ENCODE data around the gene CALD1. TPM values are rescaled to one million over a fixed set of nuclear protein-coding genes. Genes with fewer than 3 reads are reported as not detected.

Gene CALD1
- total RNA-seq, 1 experiment from 2014 or later, result 83.9 TPM

DNA sequence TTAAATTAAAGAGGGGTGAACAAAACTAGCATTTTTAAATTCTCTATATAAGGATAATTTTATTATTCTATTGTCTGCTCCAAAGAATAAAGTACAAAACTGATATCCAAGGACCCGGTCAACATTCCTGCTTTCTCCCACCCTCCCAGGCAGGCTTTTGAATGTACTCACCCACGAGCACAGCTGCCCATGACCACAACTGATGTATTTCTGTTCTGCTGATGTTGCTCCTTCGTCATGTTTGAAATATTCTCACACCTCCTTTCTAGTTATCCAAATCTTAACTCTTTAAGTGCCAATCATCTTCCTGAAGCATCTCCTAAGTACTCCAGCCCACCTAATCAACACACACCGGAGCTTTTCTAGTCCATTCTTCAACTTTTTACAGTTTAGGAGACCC, 46.7 kb downstream of the CALD1 start:
- no peak for DNase-seq (ENCODE audit: low spot score)

DNA sequence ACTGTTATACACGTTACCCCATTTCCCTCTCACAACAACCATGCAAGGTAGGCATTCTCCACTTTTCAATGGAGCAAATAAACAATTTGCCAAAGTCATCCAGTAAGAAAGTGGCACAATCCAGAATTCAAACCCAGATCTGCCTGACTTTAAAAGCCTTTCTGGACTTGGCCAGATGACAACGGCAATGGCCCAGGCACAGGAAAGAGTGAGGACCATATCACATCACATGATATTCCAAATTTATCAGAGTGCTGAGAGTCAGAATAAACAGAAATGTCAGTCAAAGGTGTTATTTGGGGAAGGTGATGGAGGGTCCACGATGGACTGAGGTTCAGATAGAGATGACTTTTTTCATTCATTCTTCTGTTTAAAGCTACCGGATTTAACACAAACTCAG, 48.0 kb downstream of the CALD1 start:
- DNase-seq (ENCODE audit: low spot score), result no peak

DNA sequence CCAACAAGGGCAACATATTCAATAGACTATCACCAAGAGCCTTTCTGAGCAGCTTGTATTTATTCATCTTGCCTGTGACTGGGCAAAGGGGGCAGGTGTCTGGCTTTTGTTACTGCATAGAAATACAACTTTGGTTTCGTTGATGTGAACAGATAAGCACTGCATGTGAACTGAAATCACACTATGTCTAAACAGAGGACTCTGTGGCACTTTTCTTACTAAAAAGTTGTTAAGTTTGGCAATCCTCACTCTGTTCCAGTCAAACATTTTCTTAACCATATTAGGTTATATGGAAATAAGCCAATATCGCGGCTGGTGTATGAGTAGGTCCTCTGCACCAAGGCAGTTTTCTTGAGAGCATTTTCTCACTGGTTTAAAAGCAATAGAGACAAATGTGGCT, 48.5 kb downstream of the CALD1 start:
- no peak for DNase-seq (ENCODE audit: low spot score)

DNA sequence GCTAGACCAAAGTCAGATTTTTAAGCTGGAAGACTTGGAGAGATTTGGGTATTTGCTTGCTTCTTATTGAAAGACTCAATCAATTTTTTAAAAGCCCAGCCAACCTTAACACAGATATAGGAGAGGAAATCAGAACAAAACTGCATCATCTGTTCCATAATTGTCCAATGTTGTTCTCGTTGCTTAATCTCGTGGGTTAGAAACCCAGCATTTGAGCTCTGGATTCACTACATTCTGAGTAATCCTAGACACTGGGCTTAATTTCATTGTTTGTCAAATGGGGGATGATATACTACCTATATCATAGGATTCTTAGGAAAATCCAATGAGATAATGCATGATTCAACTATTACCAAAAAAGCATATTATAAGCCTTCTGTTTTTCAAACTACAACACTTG, 48.9 kb downstream of the CALD1 start:
- DNase-seq (ENCODE audit: low spot score), result no peak

DNA sequence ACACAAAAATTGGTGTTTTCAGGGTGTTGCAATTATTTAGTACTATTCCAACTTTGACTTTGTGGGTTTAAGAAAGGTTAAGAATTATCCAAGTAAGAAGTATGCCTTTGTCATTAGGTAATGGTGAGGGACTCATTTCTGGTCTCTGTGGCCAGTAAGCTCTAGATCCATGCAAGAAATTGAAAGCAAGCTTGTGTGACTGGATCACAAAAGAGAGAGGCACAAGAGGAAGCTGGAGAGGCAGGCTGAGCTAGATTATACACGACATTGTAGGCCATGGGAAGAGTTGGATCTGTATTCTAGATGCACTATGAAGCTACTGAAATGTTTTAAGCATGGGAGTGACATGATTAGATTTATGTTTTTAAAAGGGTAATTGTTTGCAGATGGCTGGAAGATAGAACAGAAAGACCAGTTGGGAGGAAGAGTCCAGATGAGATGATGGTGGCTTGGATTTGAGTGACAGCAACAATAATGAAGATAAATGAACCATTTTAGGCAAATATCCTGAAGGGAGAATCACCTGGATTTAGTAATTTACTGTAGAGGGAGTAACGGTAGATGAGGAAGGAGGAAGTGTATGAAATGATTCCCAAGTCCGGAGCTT, 50.0 kb downstream of the CALD1 start:
- no peak for DNase-seq (ENCODE audit: low spot score)

DNA sequence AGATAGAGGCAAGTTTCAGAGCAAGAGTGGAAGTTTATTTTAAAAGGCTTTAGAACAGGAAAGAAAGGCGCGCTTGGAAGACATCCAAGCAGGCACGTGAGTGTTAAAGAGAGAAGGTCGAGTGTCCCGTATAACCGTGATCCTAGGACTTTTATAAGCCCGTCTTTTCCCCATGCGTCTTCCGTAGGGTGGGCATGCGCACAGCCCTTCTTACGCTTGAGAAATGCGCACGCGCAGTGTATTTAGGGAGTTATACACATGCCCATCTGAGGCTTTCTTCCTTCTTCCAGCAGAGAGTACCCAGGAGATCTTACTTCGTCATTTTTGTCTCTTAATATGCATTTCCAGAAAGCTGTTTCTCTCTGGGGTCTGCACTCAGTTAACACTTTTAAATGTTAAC, 52.4 kb downstream of the CALD1 start:
- no peak for DNase-seq (ENCODE audit: low spot score)

DNA sequence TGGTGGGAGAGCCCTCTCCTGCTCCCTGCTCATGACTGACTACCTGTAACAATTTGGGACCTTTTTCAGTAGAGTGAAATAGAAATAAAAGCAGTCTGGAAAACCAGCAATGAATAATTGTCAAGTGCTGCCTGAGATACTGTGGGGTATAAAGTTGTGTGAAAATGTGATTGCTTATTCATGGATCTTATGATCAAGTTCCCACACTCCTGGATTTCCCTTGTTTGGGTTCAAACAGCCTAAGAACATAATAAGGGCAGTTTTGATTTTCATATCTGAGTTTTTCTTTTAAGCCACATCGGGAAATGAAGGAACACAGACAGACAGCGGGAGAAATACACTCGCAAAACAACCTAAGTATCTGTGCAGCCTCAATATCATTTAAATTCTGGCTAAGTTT, 52.9 kb downstream of the CALD1 start:
- no peak for DNase-seq (ENCODE audit: low spot score)

DNA sequence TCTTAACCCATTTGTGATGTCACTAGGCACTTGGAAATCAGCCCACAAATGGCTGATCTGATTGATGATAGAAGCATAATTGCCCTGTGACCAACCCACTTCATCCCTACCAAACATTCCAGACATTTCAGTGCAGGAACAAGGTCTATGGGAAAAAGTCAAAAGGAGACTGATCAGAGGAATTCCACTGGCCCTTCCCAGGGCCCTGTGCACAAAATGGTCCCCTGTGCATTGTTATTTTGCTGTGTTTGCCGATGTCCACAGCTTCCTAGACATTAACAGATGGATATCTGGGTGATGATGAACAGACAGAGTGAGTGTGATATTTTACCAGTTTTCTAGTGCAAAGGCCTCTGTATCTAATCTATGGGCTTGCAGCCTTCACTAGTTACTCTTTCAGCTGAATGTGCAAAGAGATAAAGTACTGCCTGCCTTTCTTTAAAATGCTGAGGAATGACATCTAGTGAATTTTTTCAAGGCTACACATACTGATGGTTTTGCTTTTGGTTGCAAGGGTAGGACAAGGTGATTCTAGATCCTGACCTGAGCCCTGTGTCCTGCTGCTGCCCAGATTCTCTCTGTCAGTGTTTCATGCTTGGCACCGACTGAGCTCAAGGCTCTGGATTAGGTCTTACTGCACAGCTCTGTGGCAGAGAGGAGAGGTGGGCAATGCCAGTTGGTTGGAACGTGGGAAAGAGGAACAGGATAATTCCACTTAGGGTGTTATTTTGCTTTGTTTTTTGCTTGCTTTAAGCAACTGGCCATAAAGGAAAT, 55.4 kb downstream of the CALD1 start:
- no peak for DNase-seq (ENCODE audit: low spot score)

DNA sequence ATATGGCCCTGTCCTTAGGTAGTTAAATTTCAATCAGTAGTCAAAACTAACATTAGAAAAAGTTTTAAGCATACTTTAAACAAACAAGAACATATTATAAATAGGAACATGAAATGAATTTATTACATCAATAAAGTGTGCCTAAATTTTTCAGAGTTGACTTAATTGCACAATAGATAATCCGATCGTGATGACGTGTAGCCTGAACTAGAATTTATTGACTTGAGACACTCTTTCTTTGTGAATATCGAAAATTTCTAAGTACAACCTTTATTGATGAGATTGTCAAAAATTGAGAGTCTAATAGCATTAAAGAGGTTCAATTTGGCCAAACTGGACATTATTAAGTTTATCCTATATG, 56.0 kb downstream of the CALD1 start:
- DNase-seq (ENCODE audit: low spot score), result no peak

DNA sequence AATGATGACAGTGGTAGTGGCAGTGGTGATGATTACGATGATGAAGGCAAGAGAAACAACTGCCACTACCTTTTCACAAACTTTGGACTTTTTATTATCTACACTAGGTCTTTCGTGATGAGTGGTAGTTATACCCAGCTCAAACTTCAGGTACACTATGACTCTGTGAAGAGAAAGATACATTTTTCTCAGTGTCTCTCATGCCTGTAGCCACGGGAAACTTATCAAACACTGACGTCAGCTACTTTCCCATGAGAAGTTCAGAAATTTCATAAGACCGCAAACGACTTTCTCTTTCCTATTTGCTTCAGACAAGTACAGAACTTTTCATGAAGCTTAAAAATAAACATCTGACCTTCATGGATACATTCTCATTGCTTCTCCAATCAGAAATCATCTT, 57.0 kb downstream of the CALD1 start:
- no peak for DNase-seq (ENCODE audit: low spot score)

DNA sequence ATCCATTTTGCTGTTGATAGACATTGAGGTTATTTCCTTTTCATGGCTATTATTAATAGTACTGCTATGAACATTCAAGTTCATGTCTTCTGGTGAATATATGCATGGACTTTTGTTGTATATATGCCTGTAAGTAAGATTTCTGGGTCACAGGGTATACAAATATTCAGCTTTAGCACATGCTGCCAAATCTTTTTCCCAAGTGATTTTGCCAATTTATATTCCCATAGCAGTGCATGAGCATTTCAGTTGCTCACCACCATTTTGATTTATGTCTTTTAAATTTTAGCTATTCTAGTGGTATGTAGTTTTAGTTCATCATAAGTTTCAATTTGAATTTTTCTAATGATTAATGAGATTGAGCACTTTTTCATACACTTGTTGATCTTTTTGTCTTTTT, 59.9 kb downstream of the CALD1 start:
- DNase-seq (ENCODE audit: low spot score), result no peak

DNA sequence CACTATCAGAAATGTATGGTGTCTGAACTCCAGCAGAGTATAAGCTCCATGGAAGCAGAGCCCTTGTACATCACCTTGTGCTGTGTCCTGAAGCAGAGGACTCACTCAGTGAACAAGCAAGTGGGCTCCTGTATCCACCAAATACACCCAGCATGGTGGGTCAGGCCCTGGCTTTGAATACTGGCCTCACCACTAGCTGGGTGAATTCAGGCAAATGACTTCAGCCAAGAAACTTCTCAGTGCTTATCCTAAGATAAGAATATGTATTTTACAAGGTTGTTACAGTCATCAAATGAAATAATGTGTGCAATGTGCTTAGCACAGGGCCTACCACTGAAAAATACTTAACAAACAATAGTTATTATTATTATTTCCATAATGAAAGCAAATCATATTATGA, 62.6 kb downstream of the CALD1 start:
- no peak for DNase-seq (ENCODE audit: low spot score)

DNA sequence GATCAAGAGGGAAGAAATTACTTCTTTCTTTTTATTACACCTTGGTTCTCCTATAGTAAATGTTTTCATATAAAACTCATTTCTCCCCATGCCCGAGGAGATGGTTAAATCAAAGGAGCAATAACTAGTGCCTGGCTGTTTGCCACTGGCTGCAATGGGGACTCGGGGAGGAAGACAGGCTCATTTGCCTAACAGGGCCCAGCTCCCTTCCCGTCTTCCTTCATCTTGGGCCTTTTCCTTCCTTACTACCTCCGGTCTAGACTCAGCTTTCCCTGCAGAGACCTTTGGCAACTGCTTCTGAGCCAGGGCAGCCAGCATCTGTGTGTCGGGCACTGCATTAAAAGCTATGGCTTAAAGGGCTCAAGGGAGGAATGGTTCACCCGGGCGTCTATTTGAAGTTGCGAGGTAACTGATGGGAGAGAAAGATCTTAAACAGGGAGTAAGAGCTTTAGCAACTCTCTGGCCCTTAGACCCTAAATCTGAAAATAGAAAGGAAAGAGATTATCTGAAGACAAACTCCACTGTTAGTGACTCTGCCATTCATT, 63.5 kb downstream of the CALD1 start:
- DNase-seq (ENCODE audit: low spot score), result no peak

DNA sequence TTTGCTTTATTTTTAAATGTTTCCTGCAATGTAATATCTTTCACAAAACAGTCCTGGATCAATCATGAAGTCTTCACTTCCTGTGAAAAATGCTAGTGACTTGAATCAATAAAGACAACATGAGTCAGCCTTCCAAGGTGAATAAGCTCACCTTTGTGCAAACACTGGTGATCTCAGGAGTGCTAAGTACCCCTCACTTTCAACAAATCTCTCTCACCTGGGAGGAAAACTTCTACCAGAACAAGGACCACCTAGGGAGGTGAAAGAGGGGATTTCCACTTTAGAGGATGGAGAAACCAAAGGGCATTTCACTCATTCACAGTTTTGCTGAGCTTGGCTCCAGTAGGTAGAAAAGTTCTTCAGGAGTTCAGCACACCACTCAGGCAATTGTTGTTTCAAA, 64.8 kb downstream of the CALD1 start:
- no peak for DNase-seq (ENCODE audit: low spot score)

DNA sequence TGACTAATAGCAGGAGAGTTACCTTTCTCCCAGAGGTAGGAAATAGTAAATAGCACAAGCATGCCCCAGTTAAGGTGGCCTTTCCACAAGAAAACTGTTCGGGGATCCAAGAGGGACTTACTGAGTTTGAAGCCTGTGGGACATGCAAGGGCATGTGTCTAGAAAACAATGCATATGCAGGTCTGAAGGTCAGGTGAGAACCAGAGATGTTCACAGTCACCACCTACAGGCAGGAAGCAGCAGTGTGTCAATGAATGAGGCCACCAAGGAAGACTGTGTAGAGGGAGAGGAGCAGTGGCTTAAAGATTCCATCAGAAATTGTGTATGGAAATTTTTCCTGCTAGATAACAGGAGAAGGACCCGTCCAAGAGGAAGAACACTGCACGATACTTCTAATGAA, 66.0 kb downstream of the CALD1 start:
- DNase-seq (ENCODE audit: low spot score), result peak; percentile 14

DNA sequence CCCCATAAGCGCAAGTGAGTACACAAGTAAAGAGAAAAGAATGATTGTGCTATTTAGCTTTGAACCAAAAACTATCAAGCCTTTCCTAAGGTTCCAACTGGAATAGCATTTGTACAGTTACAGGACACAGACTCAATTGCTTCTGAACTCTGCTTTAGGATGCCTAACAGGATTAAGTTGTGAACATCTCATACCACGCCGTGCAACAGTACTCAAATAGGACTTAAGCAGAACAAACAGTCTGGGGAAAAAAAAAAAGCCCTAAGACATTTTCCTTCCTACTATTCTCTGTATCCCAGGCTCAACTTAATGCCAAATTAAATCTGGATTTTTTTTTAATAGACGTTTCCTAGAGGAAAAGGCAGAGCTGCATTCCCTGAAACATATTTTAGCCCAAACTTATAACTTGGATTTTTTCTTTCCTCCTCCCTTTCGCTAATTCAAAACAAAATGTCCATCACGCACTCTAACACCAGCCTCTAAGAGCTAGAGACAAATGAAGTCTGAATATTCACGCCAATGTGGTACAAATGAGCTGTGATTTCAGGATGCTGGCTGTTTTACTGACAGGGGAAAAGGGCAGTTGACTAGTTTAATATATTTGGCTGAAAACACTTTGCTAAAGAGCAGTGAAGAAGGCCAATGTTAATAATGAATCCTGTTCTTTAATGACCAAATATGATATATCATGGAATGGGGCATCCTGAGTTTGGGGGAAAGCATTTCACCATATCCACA, 68.6 kb downstream of the CALD1 start:
- no peak for DNase-seq (ENCODE audit: low spot score)

DNA sequence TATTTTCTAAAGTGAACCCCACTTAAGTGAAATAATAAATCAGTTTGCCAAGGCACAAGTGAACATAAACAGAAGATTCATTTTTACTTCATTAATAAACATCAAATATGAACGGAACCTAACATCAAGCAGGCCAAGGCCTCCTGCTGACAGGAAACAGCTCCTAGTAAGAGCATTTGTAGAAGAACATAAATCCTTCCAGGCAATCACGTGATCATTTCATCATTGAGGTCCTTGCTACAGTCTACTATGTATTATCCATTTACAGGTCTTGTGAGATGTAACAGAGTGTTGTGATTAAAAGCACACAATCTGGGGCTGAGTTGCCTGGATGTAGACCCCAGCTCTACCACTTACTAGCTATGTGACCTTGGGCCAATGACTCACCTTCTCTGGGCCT, 70.6 kb downstream of the CALD1 start:
- peak; percentile 16 for DNase-seq (ENCODE audit: low spot score)

DNA sequence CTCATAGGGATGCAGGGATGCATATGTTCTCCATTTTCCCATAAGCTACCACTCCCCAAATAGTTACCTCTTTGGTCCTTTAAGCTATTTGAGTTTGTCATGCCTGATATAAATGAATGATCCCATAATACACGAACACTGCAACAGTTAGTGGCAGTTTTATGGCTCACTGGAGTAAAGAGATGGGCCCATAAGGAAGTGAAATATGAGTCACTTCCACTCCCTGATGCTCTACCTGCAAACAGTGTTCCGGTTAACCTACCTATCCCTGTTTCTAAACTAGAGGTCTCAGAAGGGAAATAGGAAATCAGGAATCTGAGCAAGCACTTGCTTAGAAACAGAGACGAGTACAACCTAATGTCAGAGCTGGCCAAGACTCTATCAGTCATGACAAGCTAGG, 71.7 kb downstream of the CALD1 start:
- DNase-seq (ENCODE audit: low spot score), result no peak

DNA sequence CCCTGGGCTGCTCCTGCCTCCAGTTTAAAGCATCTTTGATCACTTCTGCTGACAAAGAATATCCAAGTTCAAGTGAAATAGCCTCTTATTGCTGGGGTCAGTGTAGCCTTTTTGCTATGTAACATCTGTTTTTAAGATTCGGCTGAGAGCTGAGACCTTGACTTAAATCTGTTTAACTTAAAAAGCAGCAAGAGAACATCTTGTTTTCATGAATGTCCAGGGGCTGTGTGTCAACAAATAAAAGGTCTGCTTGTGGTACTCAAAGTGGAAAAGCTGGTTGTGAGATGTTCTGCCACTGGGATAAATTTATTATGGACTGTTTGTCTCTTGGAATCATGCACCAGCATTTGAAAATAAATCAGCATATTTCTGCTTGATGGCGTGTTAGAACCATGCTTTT, 73.2 kb downstream of the CALD1 start:
- no peak for DNase-seq (ENCODE audit: low spot score)

DNA sequence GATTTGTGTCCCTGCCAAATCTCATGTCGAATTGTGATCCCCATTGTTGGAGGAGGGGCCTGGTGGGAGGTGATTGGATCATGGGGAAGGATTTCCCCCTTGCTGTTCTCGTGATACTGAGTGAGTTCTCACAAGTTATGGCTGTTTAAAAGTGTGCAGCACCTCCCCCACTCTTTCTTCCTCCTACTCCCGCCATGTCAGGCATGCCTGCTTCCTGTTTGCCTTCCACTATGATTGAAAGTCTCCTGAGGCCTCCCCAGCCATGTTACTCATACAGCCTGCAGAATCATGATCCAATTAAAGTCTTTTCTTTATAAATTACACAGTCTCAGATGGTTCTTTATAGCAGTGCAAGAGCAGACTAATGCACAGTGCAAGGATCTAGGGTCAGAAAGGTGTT, 75.4 kb downstream of the CALD1 start:
- peak; percentile 4 for DNase-seq (ENCODE audit: low spot score)

DNA sequence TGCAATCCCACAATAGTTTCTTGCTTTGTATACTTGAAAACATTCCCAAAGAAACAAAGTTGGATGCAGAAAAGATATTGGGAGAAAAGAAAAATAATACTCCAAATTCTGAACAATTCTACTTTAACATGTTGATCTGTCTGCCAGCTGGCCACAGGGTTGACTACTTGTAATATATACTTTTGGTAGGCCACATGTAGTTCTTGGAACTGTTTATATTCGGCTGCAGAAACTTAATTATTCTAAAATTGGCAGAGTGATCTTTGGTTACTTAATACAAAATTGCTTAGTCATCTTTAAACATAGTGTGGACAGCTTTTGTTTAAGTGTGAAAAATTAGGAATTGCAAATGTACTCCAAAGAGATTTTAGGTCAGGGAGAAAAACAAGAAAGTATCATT, 76.0 kb downstream of the CALD1 start:
- no peak for DNase-seq (ENCODE audit: low spot score)

DNA sequence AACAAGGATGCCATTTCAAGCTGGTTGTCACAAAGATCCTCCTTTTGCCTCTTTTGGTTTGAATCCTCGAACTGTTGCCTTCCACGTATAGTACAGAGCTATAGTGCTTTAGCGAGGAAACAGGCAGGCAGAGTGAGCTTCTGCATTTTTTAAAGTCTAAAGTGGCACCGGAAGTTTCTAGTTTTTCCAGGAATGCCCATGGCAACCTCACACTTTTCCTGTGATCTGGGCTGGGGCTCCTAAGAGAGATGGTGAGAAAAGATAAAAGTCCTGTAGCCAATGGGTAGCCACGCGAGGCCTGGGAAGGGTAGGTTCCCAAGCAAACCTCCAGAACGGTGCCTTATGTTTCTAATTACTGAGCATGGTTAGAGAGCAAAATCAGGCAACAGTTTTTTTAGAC, 76.7 kb downstream of the CALD1 start:
- no peak for DNase-seq (ENCODE audit: low spot score)

DNA sequence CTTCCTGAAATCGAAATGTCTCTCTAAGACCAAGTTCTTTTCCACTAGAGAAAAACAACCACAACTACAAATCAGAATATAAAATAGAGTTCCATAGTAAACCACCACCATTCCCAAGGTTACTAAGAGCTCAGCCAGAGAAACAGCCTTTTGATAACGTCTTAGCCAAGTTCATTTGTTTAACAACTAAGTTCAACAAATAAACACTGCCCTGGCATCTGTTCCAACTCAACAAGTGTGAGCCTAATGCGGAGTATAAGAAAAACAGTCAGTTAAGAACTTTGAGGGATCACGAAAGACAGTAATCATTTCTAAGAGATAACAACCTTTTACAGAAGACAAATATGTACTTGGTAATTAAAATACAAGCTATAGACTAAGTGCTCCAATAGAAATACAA, 77.3 kb downstream of the CALD1 start:
- no peak for DNase-seq (ENCODE audit: low spot score)

All from A172 (cell line).